HCT116 (cell line): ENCODE data around the gene OSBPL10. TPM values are rescaled to one million over a fixed set of nuclear protein-coding genes. Genes with fewer than 3 reads are reported as not detected.

Experiments used
- ATAC-seq: fragments of 200-7000 bp; cut with Tn5 transposase; 2 replicates; pipeline ENCODE4 v1.9.1; 2020; ENCODE audit warnings: mild to moderate bottlenecking, moderate library complexity
- BruUV-seq: library from RNA; stranded (reverse); fragments of 400-500 nt; replicated peaks from 2 replicates; lab custom pipeline; 2021; lab: Mats Ljungman, UMichigan
- CTCF ChIA-PET: fragments of 300-600 bp; sonication (Branson Sonifier 250); formaldehyde crosslinking; loops from one replicate; lab custom pipeline; 2021; ENCODE audit warnings: antibody characterized with exemption; lab: Charles Lee
- POLR2A ChIA-PET: fragments of 300-600, 350-600 bp; sonication (Branson Sonifier 250); formaldehyde crosslinking; loops from one replicate; lab custom pipeline; 2021; ENCODE audit warnings: antibody characterized with exemption; lab: Charles Lee
- RAD21 ChIA-PET, 2 experiments: fragments of 300-600 bp; sonication (Branson Sonifier 250); formaldehyde crosslinking; loops; one replicate each; lab custom pipeline; 2023; ENCODE audit warnings: low total read pairs in 2 of 2; ENCODE audit not compliant: uncharacterized antibody in 2 of 2, unreplicated experiment in 2 of 2, low non-redundant PET in 1 of 2; lab: Charles Lee
- DNase-seq: peaks from one replicate; pipeline ENCODE4 v3.0.0-alpha.2; 2010; ENCODE audit warnings: low read depth, low spot score
- H2AFZ ChIP-seq: fragments of 200-600 bp; shearing (Covaris generic), sonication (generic); 2 replicates; pipeline ENCODE4 v1.6.1; 2017; ENCODE audit warnings: low read depth, mixed run types, mixed read lengths, antibody characterized with exemption, low read length; ENCODE audit not compliant: poor library complexity, severe bottlenecking
- H3K27ac ChIP-seq: 2 replicates; pipeline ENCODE4 v1.5.1; 2012; ENCODE audit warnings: low read depth, low read length
- H3K27me3 ChIP-seq: fragments of 200-600 bp; sonication (generic); 2 replicates; pipeline ENCODE4 v1.6.1; 2016; ENCODE audit warnings: mixed run types, low read length, mixed read lengths; ENCODE audit not compliant: insufficient read depth
- H3K36me3 ChIP-seq, 2 experiments: fragments of 200-500 bp in 1 of 2; fragments of 200-600 bp in 1 of 2; sonication (Bioruptor generic) in 1 of 2; sonication (generic) in 1 of 2; 2 replicates each; pipeline versions ENCODE4 v1.5.1 to v1.6.1; 2014 to 2016; ENCODE audit warnings: low read length in 2 of 2, inconsistent platforms in 1 of 2, mixed read lengths in 1 of 2, mixed run types in 1 of 2; ENCODE audit not compliant: insufficient read depth in 2 of 2, control insufficient read depth in 1 of 2
- H3K4me1 ChIP-seq, 2 experiments: fragments of 200-600 bp in 1 of 2; sonication (generic) in 1 of 2; 2 replicates each; pipeline versions ENCODE4 v1.5.1 to v1.6.1; 2012 to 2017; ENCODE audit warnings: low read length in 2 of 2, inconsistent platforms in 1 of 2, mild to moderate bottlenecking in 1 of 2, mixed read lengths in 1 of 2, mixed run types in 1 of 2, moderate library complexity in 1 of 2; ENCODE audit not compliant: insufficient read depth in 2 of 2, control insufficient read depth in 1 of 2
- H3K4me2 ChIP-seq: fragments of 200-600 bp; sonication (generic); 2 replicates; pipeline ENCODE4 v1.6.1; 2017; ENCODE audit warnings: mixed run types, low read length, mixed read lengths
- H3K4me3 ChIP-seq, 2 experiments: fragments of 200-600 bp in 1 of 2; sonication (generic) in 1 of 2; replicated peaks in 1 of 2; 2 replicates each; pipeline ENCODE4 v1.5.1; 2011 to 2016; ENCODE audit warnings: low read length in 2 of 2, control low read depth in 1 of 2, low read depth in 1 of 2, mild to moderate bottlenecking in 1 of 2, mixed read lengths in 1 of 2, mixed run types in 1 of 2
- H3K79me2 ChIP-seq: fragments of 200-600 bp; sonication (generic); 2 replicates; pipeline ENCODE4 v1.6.1; 2017; ENCODE audit warnings: mild to moderate bottlenecking, mixed run types, low read length, moderate library complexity, mixed read lengths; ENCODE audit not compliant: insufficient read depth
- H3K9ac ChIP-seq: fragments of 200-600 bp; sonication (generic); 2 replicates; pipeline ENCODE4 v1.6.1; 2016; ENCODE audit warnings: low read length, mixed read lengths
- H3K9me2 ChIP-seq: fragments of 200-600 bp; sonication (generic), shearing (Covaris generic); 2 replicates; pipeline ENCODE4 v1.6.1; 2017; ENCODE audit warnings: mixed run types, mild to moderate bottlenecking, moderate library complexity; ENCODE audit not compliant: insufficient read depth
- H3K9me3 ChIP-seq, 2 experiments: fragments of 200-500 bp in 1 of 2; fragments of 200-600 bp in 1 of 2; sonication (Bioruptor generic) in 1 of 2; sonication (generic) in 1 of 2; 2 replicates each; pipeline ENCODE4 v1.6.1; 2014 to 2017; ENCODE audit warnings: low read length in 2 of 2, mixed read lengths in 2 of 2, inconsistent platforms in 1 of 2, low read depth in 1 of 2, mild to moderate bottlenecking in 1 of 2, mixed run types in 1 of 2, moderate library complexity in 1 of 2; ENCODE audit not compliant: control insufficient read depth in 1 of 2, insufficient read depth in 1 of 2
- H4K20me1 ChIP-seq: fragments of 200-600 bp; sonication (generic), shearing (Covaris generic); 2 replicates; pipeline ENCODE4 v1.6.1; 2017; ENCODE audit warnings: mixed run types, mild to moderate bottlenecking, moderate library complexity; ENCODE audit not compliant: insufficient read depth
- CTCF ChIP-seq, 3 experiments: fragments of 200-600 bp in 1 of 3; sonication (generic) in 1 of 3; IDR thresholded peaks in 2 of 3; conservative IDR thresholded peaks in 1 of 3; 2 replicates each; pipeline ENCODE4 v1.5.1; 2012 to 2017; ENCODE audit warnings: low read depth in 2 of 3, low read length in 2 of 3, antibody characterized with exemption in 1 of 3, borderline replicate concordance in 1 of 3, control low read depth in 1 of 3, mild to moderate bottlenecking in 1 of 3, mixed read lengths in 1 of 3, mixed run types in 1 of 3, moderate library complexity in 1 of 3; ENCODE audit not compliant: insufficient read depth in 1 of 3
- POLR2A ChIP-seq: IDR thresholded peaks from 2 replicates; pipeline ENCODE4 v1.7.0; 2011; ENCODE audit warnings: borderline replicate concordance; ENCODE audit not compliant: insufficient read depth, insufficient read length; ENCODE audit errors: extremely low read depth
- RAD21 ChIP-seq: IDR thresholded peaks from 2 replicates; pipeline ENCODE4 v1.6.1; 2012; ENCODE audit warnings: low read depth, mild to moderate bottlenecking
- REST ChIP-seq: IDR thresholded peaks from 2 replicates; pipeline ENCODE4 v1.6.1; 2012; ENCODE audit warnings: low read depth
- SIN3A ChIP-seq: IDR thresholded peaks from 2 replicates; pipeline ENCODE4 v1.6.1; 2012; ENCODE audit warnings: low read depth
- SP1 ChIP-seq: IDR thresholded peaks from 2 replicates; pipeline ENCODE4 v1.6.1; 2012; ENCODE audit warnings: low read depth
- intact Hi-C: fragments of 100-400 bp; cut with micrococcal nuclease; formaldehyde crosslinking; loops from 2 replicates; pipeline ENCODE4 v1.10.0; 2022
- total RNA-seq: library from RNA; stranded (reverse); gene quantifications from one replicate; pipeline ENCODE4 v1.2.1, GENCODE V29; 2021; ENCODE audit not compliant: unreplicated experiment

OSBPL10 gene
- total RNA-seq, 1 experiment from 2014 or later = 25.8 TPM

DNA sequence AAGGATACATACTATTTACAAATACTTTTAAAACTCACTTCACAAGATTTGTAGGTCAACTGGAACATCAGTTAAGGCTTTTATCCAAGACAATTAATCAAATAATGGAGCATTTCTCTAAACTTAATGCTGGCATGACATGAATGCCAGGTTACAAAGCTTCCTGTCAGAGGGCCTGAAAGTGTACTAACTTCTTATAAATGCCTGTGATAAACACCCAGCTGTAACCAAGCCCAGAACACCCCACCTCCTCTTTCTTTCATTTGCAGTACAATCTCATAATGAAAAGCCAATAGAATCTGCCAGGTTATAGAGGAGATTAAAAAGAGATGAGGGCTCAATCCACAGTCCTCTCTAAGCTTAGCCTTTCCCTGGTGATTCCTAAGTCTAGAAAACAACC is 214.4 kb downstream of the OSBPL10 start:
- no peak overlapping the region for H3K9ac ChIP-seq
- no peak for DNase-seq
- ChIA-PET CTCF (interaction anchor here (0.8 kb wide), 1 partner anchor 156 kb away, joined by 3 read pairs; no protein-coding TSS in a partner anchor), POLR2A (no interaction called here), RAD21 (no interaction called here)
- H3K27me3 ChIP-seq = no peaks in the 10 kb centered on the region
- TF ChIP-seq CTCF (IDR thresholded peaks at IDR 0.05 in 2 of 3, conservative IDR thresholded peaks at IDR 0.05 in 1 of 3; ENCODE audit: borderline replicate concordance in 1 of 3, insufficient read depth in 1 of 3, low read depth in 2 of 3, low read length in 2 of 3) = no peak
- TF ChIP-seq POLR2A = no peak
- TF ChIP-seq RAD21 = no peak
- no peak for TF ChIP-seq SP1
- no peak for TF ChIP-seq REST
- no peak for TF ChIP-seq SIN3A
- no TSS peak for BruUV-seq
- no peaks in the 10 kb centered on the region for H3K79me2 ChIP-seq
- no peaks in the 10 kb centered on the region for H3K4me1 ChIP-seq
- H3K36me3 ChIP-seq = no peaks in the 10 kb centered on the region
- H3K27ac ChIP-seq = no peak overlapping the region
- H3K4me3 ChIP-seq = no peak overlapping the region
- H3K4me2 ChIP-seq = no peak overlapping the region
- no peak for ATAC-seq
- H2AFZ ChIP-seq = no peak overlapping the region
- intact Hi-C loops = no loop called here
- no peaks in the 10 kb centered on the region for H4K20me1 ChIP-seq
- no peaks in the 10 kb centered on the region for H3K9me2 ChIP-seq
- H3K9me3 ChIP-seq = no peaks in the 10 kb centered on the region
